K562 (cell line): ENCODE results near the gene FTL. TPM values are rescaled to one million over a fixed set of nuclear protein-coding genes. Genes with fewer than 3 reads are reported as not detected.
A peak's percentile ranks its signal among the peaks of the same experiment; 100 is the strongest.

Experiments
- ARID1B ChIP-seq: fragments of 450-650 bp; IDR thresholded peaks from 2 replicates; pipeline ENCODE4 v1.6.1; 2016; ENCODE audit warnings: antibody characterized with exemption, mild to moderate bottlenecking, inconsistent platforms
- CAMTA2 ChIP-seq: fragments of 250-450 bp; sonication (Bioruptor Pico); conservative IDR thresholded peaks from 2 replicates; pipeline ENCODE4 v1.5.1; 2022
- CREB3L1 ChIP-seq: fragments of 450-650 bp; IDR thresholded peaks from 2 replicates; pipeline ENCODE4 v1.6.1; 2014; ENCODE audit warnings: low read depth, mild to moderate bottlenecking, moderate library complexity, borderline replicate concordance
- DPF2 ChIP-seq: fragments of 450-650 bp; IDR thresholded peaks from 2 replicates; pipeline ENCODE4 v1.6.1; 2016
- EGR1 ChIP-seq: fragments of 450-650 bp; conservative IDR thresholded peaks from 2 replicates; pipeline ENCODE4 v1.6.1; 2017; ENCODE audit warnings: mild to moderate bottlenecking
- HMBOX1 ChIP-seq: sonication (generic); IDR thresholded peaks from 2 replicates; pipeline ENCODE4 v1.6.1; 2016
- JUND ChIP-seq, 2 experiments: IDR thresholded peaks; 2 replicates in 1 of 2; 3 replicates in 1 of 2; pipeline ENCODE4 v1.6.1; 2011; ENCODE audit warnings: borderline replicate concordance in 2 of 2, low read depth in 2 of 2, low read length in 2 of 2, improper control_type of control experiment in 1 of 2, missing biosample characterization in 1 of 2, missing genetic modification characterization in 1 of 2, missing genetic modification reagents in 1 of 2
- KDM2B ChIP-seq: fragments of 250-450 bp; sonication (Bioruptor Pico); IDR thresholded peaks from 2 replicates; pipeline ENCODE4 v1.8.0; 2021; ENCODE audit warnings: mild to moderate bottlenecking, moderate library complexity
- L3MBTL2 ChIP-seq: fragments of 450-650 bp; IDR thresholded peaks from 2 replicates; pipeline ENCODE4 v1.6.1; 2016; ENCODE audit warnings: mild to moderate bottlenecking, moderate library complexity
- NELFE ChIP-seq: IDR thresholded peaks from 2 replicates; pipeline ENCODE4 v1.6.1; 2011; ENCODE audit warnings: mild to moderate bottlenecking; ENCODE audit not compliant: insufficient read depth, insufficient read length
- NR2C1 ChIP-seq, 2 experiments: fragments of 450-650 bp; IDR thresholded peaks; 2 replicates each; pipeline ENCODE4 v1.6.1; 2017; ENCODE audit warnings: mild to moderate bottlenecking in 2 of 2, antibody characterized with exemption in 1 of 2, inconsistent platforms in 1 of 2, missing compliant biosample characterization in 1 of 2, missing genetic modification characterization in 1 of 2
- POLR2A ChIP-seq: fragments of 450-650 bp; conservative IDR thresholded peaks from 2 replicates; pipeline ENCODE4 v1.6.1; 2016
- RCOR1 ChIP-seq, 2 experiments: IDR thresholded peaks; 2 replicates each; pipeline ENCODE4 v1.6.1; 2012; ENCODE audit warnings: low read depth in 2 of 2, low read length in 2 of 2, borderline replicate concordance in 1 of 2, improper control_type of control experiment in 1 of 2
- SMARCE1 ChIP-seq: fragments of 450-650 bp; IDR thresholded peaks from 2 replicates; pipeline ENCODE4 v1.7.1; 2016; ENCODE audit warnings: mild to moderate bottlenecking
- SUPT5H ChIP-seq: fragments of 450-650 bp; IDR thresholded peaks from 2 replicates; pipeline ENCODE4 v1.6.1; 2016
- TCF7 ChIP-seq: sonication (generic); IDR thresholded peaks from 2 replicates; pipeline ENCODE4 v1.6.1; 2016; ENCODE audit warnings: antibody characterized with exemption, borderline replicate concordance
- TEAD4 ChIP-seq, 2 experiments: sonication (generic) in 1 of 2; formaldehyde crosslinking in 1 of 2; IDR thresholded peaks; 2 replicates each; pipeline versions ENCODE4 v1.6.1 to v1.8.0; 2012 to 2022; ENCODE audit warnings: borderline replicate concordance in 1 of 2, inconsistent platforms in 1 of 2, low read length in 1 of 2, mild to moderate bottlenecking in 1 of 2, missing genetic modification reagents in 1 of 2
- ZNF232 ChIP-seq: sonication (generic); formaldehyde crosslinking; IDR thresholded peaks from 2 replicates; pipeline ENCODE4 v1.8.0; 2022; ENCODE audit warnings: mild to moderate bottlenecking, missing genetic modification reagents
- ZNF263 ChIP-seq: sonication (generic); formaldehyde crosslinking; IDR thresholded peaks from 2 replicates; pipeline ENCODE4 v1.8.0; 2022; ENCODE audit warnings: mild to moderate bottlenecking, missing genetic modification reagents, borderline replicate concordance
- polyA plus RNA-seq, 8 experiments: library from polyadenylated mRNA; depleted of rRNA in 4 of 8; stranded (reverse) in 5 of 8; unstranded in 3 of 8; fragments of >200 nt; fragmentation: Nextera tagmentation in 2 of 8; fragmentation: Illumina TruSeq in 1 of 8; extraction: Ambion mirVana in 2 of 8; extraction: Trizol in 1 of 8; gene quantifications; 2 replicates each; pipeline versions ENCODE4 v1.2.1 to v1.2.3, GENCODE V29; 2011 to 2014; ENCODE audit warnings: inconsistent platforms in 1 of 8, missing spikeins in 1 of 8
- total RNA-seq, 7 experiments: library from RNA; depleted of rRNA in 6 of 7; stranded (reverse); fragments of >200 nt in 6 of 7; fragmentation: Illumina TruSeq in 2 of 7; extraction: Trizol in 2 of 7; gene quantifications; 2 replicates each; pipeline versions ENCODE4 v1.2.1 to v1.2.3, GENCODE V29; 2011 to 2021; ENCODE audit warnings: low replicate concordance in 1 of 7
- TF ChIP-seq, protein P1 (sequence below), 2 experiments: IDR thresholded peaks in 1 of 2; conservative IDR thresholded peaks in 1 of 2; 2 replicates each; pipeline ENCODE4 v1.6.1; 2016; ENCODE audit warnings: low read depth in 2 of 2, mild to moderate bottlenecking in 1 of 2, missing compliant biosample characterization in 1 of 2, missing genetic modification characterization in 1 of 2, moderate library complexity in 1 of 2
- TF ChIP-seq, protein P2 (sequence below): sonication (generic); formaldehyde crosslinking; IDR thresholded peaks from 2 replicates; pipeline ENCODE4 v1.8.0; 2022; ENCODE audit warnings: mild to moderate bottlenecking, missing genetic modification reagents
- TF ChIP-seq, protein P3 (sequence below): sonication (generic); formaldehyde crosslinking; IDR thresholded peaks from 2 replicates; pipeline ENCODE4 v1.8.0; 2023; ENCODE audit warnings: mild to moderate bottlenecking, missing genetic modification reagents

The FTL gene
- total and polyA plus RNA-seq, 9 of the 15 experiments (the other 6 are each of a cell fraction or from before 2014, with no cell fraction given), result 1,231 to 27,415 (median 3,965) TPM

- TF ChIP-seq, protein P1, sequence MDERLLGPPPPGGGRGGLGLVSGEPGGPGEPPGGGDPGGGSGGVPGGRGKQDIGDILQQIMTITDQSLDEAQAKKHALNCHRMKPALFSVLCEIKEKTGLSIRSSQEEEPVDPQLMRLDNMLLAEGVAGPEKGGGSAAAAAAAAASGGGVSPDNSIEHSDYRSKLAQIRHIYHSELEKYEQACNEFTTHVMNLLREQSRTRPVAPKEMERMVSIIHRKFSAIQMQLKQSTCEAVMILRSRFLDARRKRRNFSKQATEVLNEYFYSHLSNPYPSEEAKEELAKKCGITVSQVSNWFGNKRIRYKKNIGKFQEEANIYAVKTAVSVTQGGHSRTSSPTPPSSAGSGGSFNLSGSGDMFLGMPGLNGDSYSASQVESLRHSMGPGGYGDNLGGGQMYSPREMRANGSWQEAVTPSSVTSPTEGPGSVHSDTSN (CRISPR knock-in tag; IDR thresholded peaks at IDR 0.05; ENCODE audit: low read depth), result no peak
- TF ChIP-seq, protein P1 (tag; conservative IDR thresholded peaks at IDR 0.05; ENCODE audit: low read depth), result peak; percentile 73
- peak; percentile 16; the same call in 1 of the 2 replicates for TF ChIP-seq L3MBTL2
- TF ChIP-seq NELFE, result no peak
- TF ChIP-seq RCOR1 (IDR thresholded peaks at IDR 0.05; ENCODE audit: borderline replicate concordance in 1 of 2, low read depth in 2 of 2, low read length in 2 of 2), result peak in 1 of 2 experiments; percentile 74; a peak in 1 of 4 replicates
- TF ChIP-seq, protein P2, sequence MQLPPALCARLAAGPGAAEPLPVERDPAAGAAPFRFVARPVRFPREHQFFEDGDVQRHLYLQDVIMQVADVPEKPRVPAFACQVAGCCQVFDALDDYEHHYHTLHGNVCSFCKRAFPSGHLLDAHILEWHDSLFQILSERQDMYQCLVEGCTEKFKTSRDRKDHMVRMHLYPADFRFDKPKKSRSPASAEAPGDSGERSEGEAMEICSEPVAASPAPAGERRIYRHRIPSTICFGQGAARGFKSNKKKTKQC (CRISPR knock-in tag), result no peak
- no peak for TF ChIP-seq NR2C1 (IDR thresholded peaks at IDR 0.05)
- TF ChIP-seq NR2C1 (tag; IDR thresholded peaks at IDR 0.05), result no peak
- peak; percentile 50; the same call in 1 of the 2 replicates for TF ChIP-seq JUND (IDR thresholded peaks at IDR 0.05; ENCODE audit: borderline replicate concordance, low read depth, low read length)
- no peak for TF ChIP-seq JUND (tag; IDR thresholded peaks at IDR 0.05; ENCODE audit: borderline replicate concordance, low read depth, low read length)
- no peak for TF ChIP-seq CAMTA2 (CRISPR knock-in tag)
- TF ChIP-seq TCF7, result no peak
- peak; percentile 68 for TF ChIP-seq DPF2
- TF ChIP-seq CREB3L1, result no peak
- 0 out of 2 replicates have a peak, but pooled peaks have one; percentile 39 for TF ChIP-seq SUPT5H
- peak; percentile 95 for TF ChIP-seq EGR1
- TF ChIP-seq ZNF232 (CRISPR knock-in tag), result no peak
- TF ChIP-seq ARID1B, result peak; percentile 23; the same call in 1 of the 2 replicates
- TF ChIP-seq, protein P3, sequence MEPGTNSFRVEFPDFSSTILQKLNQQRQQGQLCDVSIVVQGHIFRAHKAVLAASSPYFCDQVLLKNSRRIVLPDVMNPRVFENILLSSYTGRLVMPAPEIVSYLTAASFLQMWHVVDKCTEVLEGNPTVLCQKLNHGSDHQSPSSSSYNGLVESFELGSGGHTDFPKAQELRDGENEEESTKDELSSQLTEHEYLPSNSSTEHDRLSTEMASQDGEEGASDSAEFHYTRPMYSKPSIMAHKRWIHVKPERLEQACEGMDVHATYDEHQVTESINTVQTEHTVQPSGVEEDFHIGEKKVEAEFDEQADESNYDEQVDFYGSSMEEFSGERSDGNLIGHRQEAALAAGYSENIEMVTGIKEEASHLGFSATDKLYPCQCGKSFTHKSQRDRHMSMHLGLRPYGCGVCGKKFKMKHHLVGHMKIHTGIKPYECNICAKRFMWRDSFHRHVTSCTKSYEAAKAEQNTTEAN, result no peak
- no peak for TF ChIP-seq KDM2B (CRISPR knock-in tag)
- no peak for TF ChIP-seq ZNF263 (CRISPR knock-in tag)
- TF ChIP-seq HMBOX1, result peak; percentile 57; the same call in 1 of the 2 replicates
- TF ChIP-seq TEAD4 (IDR thresholded peaks at IDR 0.05; ENCODE audit: low read length), result peak; percentile 13; the same call in 1 of the 2 replicates
- no peak for TF ChIP-seq TEAD4 (CRISPR knock-in tag; IDR thresholded peaks at IDR 0.05; ENCODE audit: borderline replicate concordance)
- peak; percentile 30; the same call in 1 of the 2 replicates for TF ChIP-seq SMARCE1
- peak; percentile 32; the same call in 1 of the 2 replicates for TF ChIP-seq POLR2A
Observed at GRCh38 chr19:48926909-48927308, 38.2 kb upstream of the FTL start (continued).
